NCI-H2227 treated with DMSO at 0.1 percent for 48 hours (cell line): ENCODE results near the gene CAPN15.
A peak's percentile ranks its signal among the peaks of the same experiment; 100 is the strongest.

ENCODE experiments used
- DNase-seq: peaks from one replicate; lab custom pipeline; 2025; lab: John Stamatoyannopoulos, UW

Gene CAPN15

GRCh38 chr16:561957-562938 lies 34.7 kb downstream of the CAPN15 start:
- no peak for DNase-seq

- DNase-seq, result no peak
These were observed 35.6 kb downstream of the CAPN15 start for GRCh38 chr16:563072-563644.

- DNase-seq, result no peak
These were observed 37.3 kb downstream of the CAPN15 start for GRCh38 chr16:564690-565418.

- DNase-seq, result no peak
These were observed 38.2 kb downstream of the CAPN15 start for GRCh38 chr16:565419-566330.

GRCh38 chr16:566475-567372 lies 39.2 kb downstream of the CAPN15 start, which contains the start of gene NHLRC4:
Gene NHLRC4, plus strand, starts transcription at chr16:567005. Its CDS starts 1,043 bp downstream, at chr16:568048.
- peak; percentile 65 for DNase-seq

GRCh38 chr16:567373-568256 lies 40.1 kb downstream of the CAPN15 start:
- no peak for DNase-seq

- DNase-seq, result no peak
These were observed 41.1 kb downstream of the CAPN15 start for GRCh38 chr16:568401-569258.

- peak; percentile 70 for DNase-seq
These were observed 42.1 kb downstream of the CAPN15 start, which contains the start of gene PIGQ for GRCh38 chr16:569445-570254. Gene PIGQ, plus strand, starts transcription at chr16:569968. Its CDS starts 4,107 bp downstream, at chr16:574075.

- no peak for DNase-seq
These were observed 45.5 kb downstream of the CAPN15 start for GRCh38 chr16:572865-573650.

- DNase-seq, result no peak
These were observed 46.7 kb downstream of the CAPN15 start for GRCh38 chr16:574021-574760.

- no peak for DNase-seq
These were observed 48.1 kb downstream of the CAPN15 start for GRCh38 chr16:575354-576196.

- DNase-seq, result no peak
These were observed 48.8 kb downstream of the CAPN15 start for GRCh38 chr16:576197-576822.

GRCh38 chr16:576823-577201 lies 49.3 kb downstream of the CAPN15 start:
- no peak for DNase-seq

- DNase-seq, result no peak
These were observed 50.3 kb downstream of the CAPN15 start for GRCh38 chr16:577796-578195.
